H9 (cell line): ENCODE results near the gene SIGLEC11. TPM values are rescaled to one million over a fixed set of nuclear protein-coding genes. Genes with fewer than 3 reads are reported as not detected.

Source experiments
- DNase-seq: peaks from one replicate; pipeline ENCODE4 v3.0.0-alpha.2; 2017
- H2AFZ ChIP-seq: one replicate; pipeline ENCODE4 v1.6.1; 2013; ENCODE audit warnings: mild to moderate bottlenecking, low read length, control low read depth, moderate library complexity
- H2AK5ac ChIP-seq: 2 replicates; pipeline ENCODE4 v1.6.1; 2013; ENCODE audit warnings: low read length, control low read depth, mixed read lengths; ENCODE audit not compliant: insufficient read length
- H2BK120ac ChIP-seq: one replicate; pipeline ENCODE4 v1.6.1; 2013; ENCODE audit warnings: low read depth, mild to moderate bottlenecking, low read length, control low read depth, inconsistent platforms; ENCODE audit not compliant: poor library complexity, severe bottlenecking
- H2BK12ac ChIP-seq: 2 replicates; pipeline ENCODE4 v1.6.1; 2013; ENCODE audit warnings: low read length, control low read depth, mixed read lengths, low read depth; ENCODE audit not compliant: insufficient read length
- H2BK15ac ChIP-seq: 2 replicates; pipeline ENCODE4 v1.6.1; 2013; ENCODE audit warnings: low read depth, low read length, control low read depth
- H2BK20ac ChIP-seq: one replicate; pipeline ENCODE4 v1.6.1; 2013; ENCODE audit warnings: low read depth, mild to moderate bottlenecking, low read length, control low read depth, inconsistent platforms; ENCODE audit not compliant: poor library complexity, severe bottlenecking
- H2BK5ac ChIP-seq: 2 replicates; pipeline ENCODE4 v1.6.1; 2013; ENCODE audit warnings: low read length, control low read depth, mixed read lengths; ENCODE audit not compliant: insufficient read length
- H3K14ac ChIP-seq: 2 replicates; pipeline ENCODE4 v1.6.1; 2013; ENCODE audit warnings: low read length, control low read depth; ENCODE audit not compliant: insufficient read depth
- H3K18ac ChIP-seq: 2 replicates; pipeline ENCODE4 v1.6.1; 2013; ENCODE audit warnings: low read depth, mild to moderate bottlenecking, mixed read lengths, low read length, control low read depth; ENCODE audit not compliant: insufficient read length
- H3K23ac ChIP-seq: 2 replicates; pipeline ENCODE4 v1.6.1; 2013; ENCODE audit warnings: low read length, control low read depth, mixed read lengths, low read depth; ENCODE audit not compliant: insufficient read length
- H3K23me2 ChIP-seq: 2 replicates; pipeline ENCODE4 v1.6.1; 2013; ENCODE audit warnings: low read depth, mild to moderate bottlenecking, mixed read lengths, low read length, control low read depth; ENCODE audit not compliant: insufficient read length, poor library complexity, severe bottlenecking
- H3K27ac ChIP-seq: 2 replicates; pipeline ENCODE4 v1.5.1; 2013; ENCODE audit warnings: low read length, control low read depth, mixed read lengths, low read depth; ENCODE audit not compliant: insufficient read length
- H3K27me3 ChIP-seq: 2 replicates; pipeline ENCODE4 v1.6.1; 2013; ENCODE audit warnings: low read length, control low read depth, inconsistent platforms; ENCODE audit not compliant: insufficient read depth
- H3K4ac ChIP-seq: 2 replicates; pipeline ENCODE4 v1.6.1; 2013; ENCODE audit warnings: low read depth, mild to moderate bottlenecking, control low read depth, inconsistent platforms, low read length, moderate library complexity
- H3K4me1 ChIP-seq: 2 replicates; pipeline ENCODE4 v1.6.1; 2013; ENCODE audit warnings: low read length, control low read depth, inconsistent platforms; ENCODE audit not compliant: insufficient read depth
- H3K4me2 ChIP-seq: 2 replicates; pipeline ENCODE4 v1.6.1; 2013; ENCODE audit warnings: low read length, control low read depth, mixed read lengths; ENCODE audit not compliant: insufficient read length, insufficient read depth
- H3K56ac ChIP-seq: 2 replicates; pipeline ENCODE4 v1.6.1; 2013; ENCODE audit warnings: low read depth, mild to moderate bottlenecking, mixed read lengths, low read length, control low read depth; ENCODE audit not compliant: insufficient read length
- H3K79me1 ChIP-seq: 2 replicates; pipeline ENCODE4 v1.6.1; 2013; ENCODE audit warnings: low read depth, mild to moderate bottlenecking, moderate library complexity, low read length, control low read depth, inconsistent platforms; ENCODE audit not compliant: insufficient read depth, poor library complexity, severe bottlenecking
- H3K79me2 ChIP-seq: 2 replicates; pipeline ENCODE4 v1.6.1; 2013; ENCODE audit warnings: low read length, control low read depth, inconsistent platforms; ENCODE audit not compliant: insufficient read depth
- H3K9ac ChIP-seq: 2 replicates; pipeline ENCODE4 v1.6.1; 2013; ENCODE audit warnings: low read length, control low read depth, mixed read lengths; ENCODE audit not compliant: insufficient read length; ENCODE audit errors: extremely low read depth
- H3K9me3 ChIP-seq: one replicate; pipeline ENCODE4 v1.6.1; 2013; ENCODE audit warnings: low read depth, low read length, inconsistent platforms; ENCODE audit not compliant: control insufficient read depth
- H3T11ph ChIP-seq: one replicate; pipeline ENCODE4 v1.6.1; 2013; ENCODE audit warnings: mild to moderate bottlenecking, low read length, control low read depth, inconsistent platforms
- H4K20me1 ChIP-seq: one replicate; pipeline ENCODE4 v1.6.1; 2013; ENCODE audit not compliant: control insufficient read depth, insufficient read length, insufficient read depth
- H4K5ac ChIP-seq: 2 replicates; pipeline ENCODE4 v1.6.1; 2013; ENCODE audit warnings: low read depth, mild to moderate bottlenecking, mixed read lengths, low read length, control low read depth; ENCODE audit not compliant: insufficient read length
- H4K8ac ChIP-seq: replicated peaks from 2 replicates; pipeline ENCODE4 v1.6.1; 2013; ENCODE audit warnings: low read length, control low read depth, mixed read lengths, low read depth; ENCODE audit not compliant: insufficient read length
- H4K91ac ChIP-seq: 2 replicates; pipeline ENCODE4 v1.6.1; 2013; ENCODE audit warnings: low read depth, mild to moderate bottlenecking, moderate library complexity, mixed read lengths, low read length, control low read depth; ENCODE audit not compliant: insufficient read length
- H3K27ac Mint-ChIP-seq, 3 experiments: 2 replicates in 2 of 3; 3 replicates in 1 of 3; pipeline ENCODE4 v1.8.0; 2020 to 2021; ENCODE audit warnings: mixed read lengths in 3 of 3, mild to moderate bottlenecking in 1 of 3, moderate library complexity in 1 of 3
- H3K27me3 Mint-ChIP-seq: 2 replicates; pipeline ENCODE4 v1.8.0; 2021; ENCODE audit warnings: low read depth, mild to moderate bottlenecking, moderate library complexity, mixed read lengths
- H3K36me3 Mint-ChIP-seq, 3 experiments: 2 replicates in 2 of 3; 3 replicates in 1 of 3; pipeline ENCODE4 v1.8.0; 2020 to 2021; ENCODE audit warnings: low read depth in 3 of 3, mixed read lengths in 3 of 3; ENCODE audit not compliant: insufficient read depth in 1 of 3
- H3K4me1 Mint-ChIP-seq, 2 experiments: 2 replicates each; pipeline ENCODE4 v1.8.0; 2020; ENCODE audit warnings: mixed read lengths in 2 of 2
- H3K4me3 Mint-ChIP-seq, 2 experiments: 2 replicates in 1 of 2; 3 replicates in 1 of 2; pipeline ENCODE4 v1.8.0; 2020 to 2021; ENCODE audit warnings: mild to moderate bottlenecking in 2 of 2, mixed read lengths in 2 of 2, moderate library complexity in 1 of 2
- H3K9me3 Mint-ChIP-seq, 2 experiments: 2 replicates in 1 of 2; 3 replicates in 1 of 2; pipeline ENCODE4 v1.8.0; 2020; ENCODE audit warnings: mild to moderate bottlenecking in 2 of 2, mixed read lengths in 2 of 2, moderate library complexity in 1 of 2
- CTCF ChIP-seq: fragments of 200-600 bp; sonication (generic); conservative IDR thresholded peaks from 3 replicates; pipeline ENCODE4 v1.8.0; 2021; ENCODE audit warnings: antibody characterized with exemption, mild to moderate bottlenecking
- WGBS: extraction: QIAGEN DNeasy Blood & Tissue Kit; methylation state at CpG from one replicate; pipeline ENCODE4 v1.1.7; 2013; ENCODE audit warnings: missing lambda C conversion rate, low lambda C conversion rate, mixed read lengths; ENCODE audit not compliant: insufficient read length; ENCODE audit errors: extremely low coverage; 5-methylcytosine and 5-hydroxymethylcytosine counted together
- total RNA-seq: library from RNA; stranded (reverse); gene quantifications from 2 replicates; pipeline ENCODE4 v1.2.1, GENCODE V29; 2021

SIGLEC11 gene
- total RNA-seq, 1 experiment from 2014 or later, result not detected

DNA sequence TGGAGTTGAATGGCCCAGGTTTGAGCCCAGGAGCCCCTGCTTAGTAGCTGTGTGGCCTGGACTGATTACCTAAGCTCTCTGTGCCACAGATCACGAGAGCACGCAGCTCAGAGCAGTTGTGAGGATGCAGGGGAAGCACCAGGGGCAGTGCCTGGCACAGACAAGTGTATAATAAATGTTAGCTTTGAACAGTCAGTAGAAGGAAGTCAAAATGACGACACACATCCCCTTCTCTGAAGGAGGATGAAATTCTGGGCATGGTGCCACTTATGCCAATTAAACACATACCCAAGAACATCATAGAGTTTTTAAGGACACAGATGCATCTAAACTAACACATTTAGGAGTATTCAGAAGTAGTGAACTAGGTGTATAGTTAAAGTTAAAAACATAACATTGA is 24.9 kb upstream of the SIGLEC11 start:
- Histone ChIP-seq H2BK120ac (no peak overlapping the region), H3K23me2 (no peaks in the 10 kb centered on the region), H3K56ac (no peak overlapping the region), H4K91ac (no peak overlapping the region), H2BK15ac (no peak overlapping the region), H3K14ac (no peak overlapping the region), H3K27me3 (no peaks in the 10 kb centered on the region), H4K5ac (no peak overlapping the region), H3K79me2 (no peaks in the 10 kb centered on the region), H3K4me1 (no peaks in the 10 kb centered on the region), H2BK20ac (no peak overlapping the region), H3K79me1 (no peaks in the 10 kb centered on the region), H3K9me3 (no peaks in the 10 kb centered on the region), H3K18ac (no peak overlapping the region), H2BK5ac (no peak overlapping the region), H4K8ac (no peak overlapping the region), H3K27ac (no peak overlapping the region), H2AFZ (no peak overlapping the region), H3T11ph (no peak overlapping the region), H2BK12ac (no peak overlapping the region), H3K4ac (no peak overlapping the region), H3K4me2 (no peak overlapping the region), H3K23ac (no peak overlapping the region), H2AK5ac (no peak overlapping the region), H4K20me1 (peaks cover 2% of the 10 kb centered on the region), H3K9ac (no peak overlapping the region)
- no peaks in the 10 kb centered on the region; the same call in 1 of the 2 replicates for H3K27me3 Mint-ChIP-seq
- no peaks in the 10 kb centered on the region; a peak in 1 of 5 replicates for H3K9me3 Mint-ChIP-seq
- peaks cover 0 to 6% (median 6%) of the 10 kb centered on the region in 3 experiments; a peak in 3 of 7 replicates for H3K36me3 Mint-ChIP-seq
- TF ChIP-seq CTCF, result no peak
- no peak overlapping the region for H3K4me3 Mint-ChIP-seq
- WGBS, result no CpG with 5 or more reads among the region's 3 CpGs
- DNase-seq, result no peak
- no peak overlapping the region for H3K27ac Mint-ChIP-seq
- peaks cover 0 to 4% of the 10 kb centered on the region in 2 experiments; a peak in 2 of 4 replicates for H3K4me1 Mint-ChIP-seq
